Neural cell (in vitro differentiated cells): ENCODE measurements around the gene MTHFD1L. TPM values are rescaled to one million over a fixed set of nuclear protein-coding genes. Genes with fewer than 3 reads are reported as not detected.

Experiments
- H2AFZ ChIP-seq: fragments of 200-600, 300-800 bp; sonication (generic), shearing (Covaris generic); 2 replicates; pipeline ENCODE4 v1.6.0; 2014; ENCODE audit warnings: low read depth, mild to moderate bottlenecking, antibody characterized with exemption, low read length, moderate library complexity
- H3F3A ChIP-seq: fragments of 200-600 bp; shearing (Covaris generic); 2 replicates; pipeline ENCODE4 v1.6.1; 2016; ENCODE audit warnings: mild to moderate bottlenecking, moderate library complexity, mixed read lengths, antibody characterized with exemption, low read length; ENCODE audit not compliant: insufficient read depth, poor library complexity, severe bottlenecking
- H3K27ac ChIP-seq: fragments of 200-600, 300-800 bp; sonication (generic), shearing (Covaris generic); 2 replicates; pipeline ENCODE4 v1.5.1; 2014; ENCODE audit warnings: mild to moderate bottlenecking, low read length, moderate library complexity
- H3K27me3 ChIP-seq: fragments of 300-800, 200-600 bp; sonication (generic), shearing (Covaris generic); 2 replicates; pipeline ENCODE4 v1.6.0; 2014; ENCODE audit warnings: mild to moderate bottlenecking, low read depth, low read length, moderate library complexity; ENCODE audit not compliant: insufficient read depth
- H3K36me3 ChIP-seq: fragments of 300-800, 200-600 bp; sonication (generic), shearing (Covaris generic); 2 replicates; pipeline ENCODE4 v1.5.1; 2014; ENCODE audit warnings: mild to moderate bottlenecking, antibody characterized with exemption, low read length, moderate library complexity; ENCODE audit not compliant: insufficient read depth
- H3K4me2 ChIP-seq: fragments of 300-800, 200-600 bp; sonication (generic), shearing (Covaris generic); 2 replicates; pipeline ENCODE4 v1.6.0; 2014; ENCODE audit warnings: mild to moderate bottlenecking, low read length
- H3K4me3 ChIP-seq: fragments of 300-800, 200-600 bp; sonication (generic), shearing (Covaris generic); 2 replicates; pipeline ENCODE4 v1.5.1; 2014; ENCODE audit warnings: mild to moderate bottlenecking, low read length, moderate library complexity
- H3K79me2 ChIP-seq: fragments of 200-600 bp; shearing (Covaris generic); replicated peaks from 2 replicates; pipeline ENCODE4 v1.6.0; 2014; ENCODE audit warnings: mild to moderate bottlenecking, low read length, moderate library complexity; ENCODE audit not compliant: insufficient read depth
- H3K9ac ChIP-seq: fragments of 300-800, 200-600 bp; sonication (generic), shearing (Covaris generic); 2 replicates; pipeline ENCODE4 v1.6.1; 2016; ENCODE audit warnings: mild to moderate bottlenecking, low read length, mixed read lengths
- H3K9me2 ChIP-seq: fragments of 200-600 bp; shearing (Covaris generic); 2 replicates; pipeline ENCODE4 v1.6.1; 2016; ENCODE audit warnings: mild to moderate bottlenecking, low read length, mixed read lengths; ENCODE audit not compliant: insufficient read depth
- H3K9me3 ChIP-seq: fragments of 200-600, 300-800 bp; sonication (generic), shearing (Covaris generic); 2 replicates; pipeline ENCODE4 v1.6.1; 2016; ENCODE audit warnings: mild to moderate bottlenecking, mixed run types, low read length, moderate library complexity, mixed read lengths
- H4K20me1 ChIP-seq: fragments of 200-600 bp; shearing (Covaris generic); 2 replicates; pipeline ENCODE4 v1.6.1; 2016; ENCODE audit warnings: mild to moderate bottlenecking, mixed run types; ENCODE audit not compliant: insufficient read depth
- EP300 ChIP-seq: fragments of 450-650 bp; conservative IDR thresholded peaks from 2 replicates; pipeline ENCODE4 v1.6.1; 2014; ENCODE audit warnings: antibody characterized with exemption, mild to moderate bottlenecking, moderate library complexity; ENCODE audit not compliant: poor library complexity, severe bottlenecking
- EZH2 ChIP-seq: fragments of 200-600, 300-800 bp; shearing (Covaris generic), sonication (generic); IDR thresholded peaks from 2 replicates; pipeline ENCODE4 v1.6.1; 2014; ENCODE audit warnings: antibody characterized with exemption, low read length, borderline replicate concordance, mild to moderate bottlenecking; ENCODE audit not compliant: insufficient read depth, poor library complexity, severe bottlenecking
- MXI1 ChIP-seq: fragments of 450-650 bp; conservative IDR thresholded peaks from 2 replicates; pipeline ENCODE4 v1.6.1; 2014; ENCODE audit warnings: antibody characterized with exemption, mild to moderate bottlenecking; ENCODE audit not compliant: poor library complexity, severe bottlenecking
- POLR2AphosphoS5 ChIP-seq: IDR thresholded peaks from 2 replicates; pipeline ENCODE4 v1.6.1; 2012
- RAD21 ChIP-seq: fragments of 450-650 bp; conservative IDR thresholded peaks from 2 replicates; pipeline ENCODE4 v1.6.1; 2014; ENCODE audit warnings: antibody characterized with exemption, mild to moderate bottlenecking, moderate library complexity
- SMC3 ChIP-seq: fragments of 450-650 bp; conservative IDR thresholded peaks from 2 replicates; pipeline ENCODE4 v1.6.1; 2014; ENCODE audit warnings: antibody characterized with exemption, mild to moderate bottlenecking, moderate library complexity; ENCODE audit not compliant: poor library complexity
- TAF1 ChIP-seq: IDR thresholded peaks from 2 replicates; pipeline ENCODE4 v1.6.1; 2012; ENCODE audit warnings: low read depth
- polyA plus RNA-seq: library from polyadenylated mRNA; depleted of rRNA; stranded (reverse); fragments of >200 nt; gene quantifications from 2 replicates; pipeline ENCODE4 v1.2.3, GENCODE V29; 2014
- TF ChIP-seq, protein P1 (sequence below): fragments of 450-650 bp; IDR thresholded peaks from 2 replicates; pipeline ENCODE4 v1.5.1; 2014; ENCODE audit warnings: antibody characterized with exemption, mild to moderate bottlenecking, moderate library complexity; ENCODE audit not compliant: poor library complexity, severe bottlenecking
- TF ChIP-seq, protein P2 (sequence below): IDR thresholded peaks from 2 replicates; pipeline ENCODE4 v1.6.1; 2012; ENCODE audit warnings: borderline replicate concordance

Gene MTHFD1L
- polyA plus RNA-seq, 1 donor from 2014 or later: 6.3 TPM

DNA sequence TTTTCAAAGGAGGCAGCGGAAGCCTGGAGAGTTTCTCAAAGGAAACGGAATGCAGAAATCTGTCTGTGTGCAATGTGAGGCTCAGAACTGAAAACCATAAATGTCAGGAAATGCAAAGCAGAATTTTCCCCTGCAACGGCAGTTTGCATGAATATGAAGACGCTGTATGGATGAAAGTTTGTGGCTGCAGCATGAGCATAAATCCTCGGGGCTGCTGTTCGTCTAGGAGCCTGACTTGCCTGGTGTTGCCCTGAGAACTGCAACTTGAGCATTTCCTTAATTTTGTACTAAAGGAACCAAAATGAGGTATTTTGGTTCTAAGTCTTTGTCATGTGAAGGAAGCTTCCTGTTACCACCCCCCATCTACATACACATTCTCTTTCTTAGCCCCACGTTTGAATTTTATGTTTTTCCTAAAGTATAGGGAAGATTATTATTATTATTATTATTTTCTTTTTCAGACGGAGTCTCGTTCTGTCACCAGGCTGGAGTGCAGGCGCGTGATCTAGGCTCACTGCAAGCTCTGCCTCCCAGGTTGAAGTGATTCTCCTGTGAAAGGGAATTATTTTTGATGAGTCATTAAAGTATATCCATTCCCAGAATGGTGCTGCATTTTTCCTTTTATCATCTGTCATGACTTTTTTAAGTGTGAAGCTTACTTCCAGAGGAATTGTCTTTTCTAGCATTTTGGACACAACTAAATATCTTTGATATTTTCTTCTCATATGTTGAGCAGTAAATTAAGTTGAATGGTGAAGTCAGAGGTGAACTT lies 33.1 kb downstream of the MTHFD1L start:
- Histone ChIP-seq H3K79me2 (no peaks in the 10 kb centered on the region), H2AFZ (no peak overlapping the region), H3K9me2 (no peaks in the 10 kb centered on the region), H3K4me2 (no peak overlapping the region), H3K9ac (no peak overlapping the region), H3K27ac (no peak overlapping the region), H3K36me3 (no peaks in the 10 kb centered on the region), H3F3A (no peaks in the 10 kb centered on the region), H4K20me1 (no peaks in the 10 kb centered on the region), H3K9me3 (no peaks in the 10 kb centered on the region), H3K4me3 (no peak overlapping the region), H3K27me3 (no peaks in the 10 kb centered on the region)
- TF ChIP-seq, protein P1, sequence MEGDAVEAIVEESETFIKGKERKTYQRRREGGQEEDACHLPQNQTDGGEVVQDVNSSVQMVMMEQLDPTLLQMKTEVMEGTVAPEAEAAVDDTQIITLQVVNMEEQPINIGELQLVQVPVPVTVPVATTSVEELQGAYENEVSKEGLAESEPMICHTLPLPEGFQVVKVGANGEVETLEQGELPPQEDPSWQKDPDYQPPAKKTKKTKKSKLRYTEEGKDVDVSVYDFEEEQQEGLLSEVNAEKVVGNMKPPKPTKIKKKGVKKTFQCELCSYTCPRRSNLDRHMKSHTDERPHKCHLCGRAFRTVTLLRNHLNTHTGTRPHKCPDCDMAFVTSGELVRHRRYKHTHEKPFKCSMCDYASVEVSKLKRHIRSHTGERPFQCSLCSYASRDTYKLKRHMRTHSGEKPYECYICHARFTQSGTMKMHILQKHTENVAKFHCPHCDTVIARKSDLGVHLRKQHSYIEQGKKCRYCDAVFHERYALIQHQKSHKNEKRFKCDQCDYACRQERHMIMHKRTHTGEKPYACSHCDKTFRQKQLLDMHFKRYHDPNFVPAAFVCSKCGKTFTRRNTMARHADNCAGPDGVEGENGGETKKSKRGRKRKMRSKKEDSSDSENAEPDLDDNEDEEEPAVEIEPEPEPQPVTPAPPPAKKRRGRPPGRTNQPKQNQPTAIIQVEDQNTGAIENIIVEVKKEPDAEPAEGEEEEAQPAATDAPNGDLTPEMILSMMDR: no peak
- TF ChIP-seq RAD21: no peak
- TF ChIP-seq, protein P2, sequence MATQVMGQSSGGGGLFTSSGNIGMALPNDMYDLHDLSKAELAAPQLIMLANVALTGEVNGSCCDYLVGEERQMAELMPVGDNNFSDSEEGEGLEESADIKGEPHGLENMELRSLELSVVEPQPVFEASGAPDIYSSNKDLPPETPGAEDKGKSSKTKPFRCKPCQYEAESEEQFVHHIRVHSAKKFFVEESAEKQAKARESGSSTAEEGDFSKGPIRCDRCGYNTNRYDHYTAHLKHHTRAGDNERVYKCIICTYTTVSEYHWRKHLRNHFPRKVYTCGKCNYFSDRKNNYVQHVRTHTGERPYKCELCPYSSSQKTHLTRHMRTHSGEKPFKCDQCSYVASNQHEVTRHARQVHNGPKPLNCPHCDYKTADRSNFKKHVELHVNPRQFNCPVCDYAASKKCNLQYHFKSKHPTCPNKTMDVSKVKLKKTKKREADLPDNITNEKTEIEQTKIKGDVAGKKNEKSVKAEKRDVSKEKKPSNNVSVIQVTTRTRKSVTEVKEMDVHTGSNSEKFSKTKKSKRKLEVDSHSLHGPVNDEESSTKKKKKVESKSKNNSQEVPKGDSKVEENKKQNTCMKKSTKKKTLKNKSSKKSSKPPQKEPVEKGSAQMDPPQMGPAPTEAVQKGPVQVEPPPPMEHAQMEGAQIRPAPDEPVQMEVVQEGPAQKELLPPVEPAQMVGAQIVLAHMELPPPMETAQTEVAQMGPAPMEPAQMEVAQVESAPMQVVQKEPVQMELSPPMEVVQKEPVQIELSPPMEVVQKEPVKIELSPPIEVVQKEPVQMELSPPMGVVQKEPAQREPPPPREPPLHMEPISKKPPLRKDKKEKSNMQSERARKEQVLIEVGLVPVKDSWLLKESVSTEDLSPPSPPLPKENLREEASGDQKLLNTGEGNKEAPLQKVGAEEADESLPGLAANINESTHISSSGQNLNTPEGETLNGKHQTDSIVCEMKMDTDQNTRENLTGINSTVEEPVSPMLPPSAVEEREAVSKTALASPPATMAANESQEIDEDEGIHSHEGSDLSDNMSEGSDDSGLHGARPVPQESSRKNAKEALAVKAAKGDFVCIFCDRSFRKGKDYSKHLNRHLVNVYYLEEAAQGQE: no peak
- TF ChIP-seq EP300: no peak
- TF ChIP-seq TAF1: no peak
- TF ChIP-seq EZH2: no peak
- no peak for TF ChIP-seq SMC3
- TF ChIP-seq MXI1: no peak
- TF ChIP-seq POLR2AphosphoS5: no peak

DNA sequence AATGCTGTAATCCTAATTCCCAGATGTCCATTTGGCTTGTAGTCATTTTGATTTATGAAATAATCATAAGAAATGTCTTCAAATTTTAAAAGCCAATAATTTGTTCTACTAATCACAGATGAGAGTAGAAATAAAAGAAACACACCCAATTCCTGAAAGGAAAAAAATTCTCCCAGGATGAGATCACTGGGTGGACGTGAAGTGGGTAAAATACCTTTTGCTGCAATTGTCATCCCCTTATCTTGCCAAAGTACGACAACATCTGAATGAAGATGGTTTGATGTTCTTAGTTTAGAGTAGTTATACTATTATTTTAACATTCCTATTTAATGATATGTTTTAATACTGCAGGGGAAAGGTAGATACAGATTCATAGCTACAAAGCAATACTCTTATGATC lies 33.7 kb downstream of the MTHFD1L start:
- Histone ChIP-seq H2AFZ (no peak overlapping the region), H3F3A (no peaks in the 10 kb centered on the region), H3K9me2 (no peaks in the 10 kb centered on the region), H3K9ac (no peak overlapping the region), H3K27ac (no peak overlapping the region), H3K79me2 (no peaks in the 10 kb centered on the region), H3K4me2 (no peak overlapping the region), H3K4me3 (no peak overlapping the region), H3K36me3 (no peaks in the 10 kb centered on the region), H3K27me3 (no peaks in the 10 kb centered on the region), H3K9me3 (no peaks in the 10 kb centered on the region), H4K20me1 (no peaks in the 10 kb centered on the region)
- TF ChIP-seq RAD21: no peak
- TF ChIP-seq POLR2AphosphoS5: no peak
- no peak for TF ChIP-seq EZH2
- no peak for TF ChIP-seq TAF1
- TF ChIP-seq MXI1: no peak
- TF ChIP-seq, protein P2: no peak
- TF ChIP-seq EP300: no peak
- TF ChIP-seq, protein P1: no peak
- no peak for TF ChIP-seq SMC3
